HG03354 (cell line): ENCODE results near the gene SMARCE1.

ENCODE experiments used
- ATAC-seq: cut with Tn5 transposase; IDR thresholded peaks from one replicate; pipeline ENCODE4 v1.9.1; 2021; ENCODE audit warnings: mild to moderate bottlenecking; ENCODE audit not compliant: unreplicated experiment, poor library complexity, severe bottlenecking

SMARCE1 gene

GRCh38 chr17:40646791-40647623 is 611 bp downstream of the SMARCE1 start:
- peak; percentile 32 for ATAC-seq

DNA sequence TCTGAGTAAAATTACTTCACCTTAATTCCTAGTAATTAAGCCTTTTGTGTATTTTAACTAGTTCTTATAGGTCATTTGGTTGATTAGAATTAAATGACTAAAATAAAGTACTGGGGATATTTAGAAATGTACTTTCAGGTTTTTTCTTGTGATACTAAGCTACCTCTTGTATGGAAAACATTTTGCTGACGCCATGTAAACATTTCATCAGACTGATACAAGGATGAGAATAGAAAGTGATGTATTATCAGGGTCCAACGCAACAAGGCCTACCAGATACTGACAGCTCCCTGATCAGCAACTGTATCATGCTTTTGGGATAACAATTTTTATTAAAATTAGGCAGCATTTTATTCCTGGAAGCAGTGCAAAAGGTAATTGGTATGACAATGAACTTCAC is 1.7 kb downstream of the SMARCE1 start:
- no peak for ATAC-seq

GRCh38 chr17:40645291-40645690 is 2.3 kb downstream of the SMARCE1 start:
- no peak for ATAC-seq

DNA sequence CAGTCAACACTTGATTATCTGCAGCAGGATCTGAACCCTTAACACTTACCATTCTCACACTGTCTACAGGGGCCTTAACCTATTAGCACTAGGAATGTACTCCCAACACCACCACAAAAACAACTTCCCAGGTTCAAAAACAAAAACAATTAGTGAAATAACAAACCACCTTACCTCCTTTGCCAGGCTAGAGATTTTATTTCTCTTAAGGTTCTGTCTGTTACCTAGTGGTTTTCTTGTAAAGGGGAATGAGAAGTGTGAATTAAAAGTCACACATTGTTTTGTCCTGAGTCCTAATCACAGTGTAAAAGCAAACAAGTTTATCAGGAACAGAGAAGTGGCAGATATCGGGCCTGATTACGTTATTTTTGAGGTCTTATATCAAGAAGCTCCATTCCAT is 9.7 kb downstream of the SMARCE1 start:
- ATAC-seq: no peak

DNA sequence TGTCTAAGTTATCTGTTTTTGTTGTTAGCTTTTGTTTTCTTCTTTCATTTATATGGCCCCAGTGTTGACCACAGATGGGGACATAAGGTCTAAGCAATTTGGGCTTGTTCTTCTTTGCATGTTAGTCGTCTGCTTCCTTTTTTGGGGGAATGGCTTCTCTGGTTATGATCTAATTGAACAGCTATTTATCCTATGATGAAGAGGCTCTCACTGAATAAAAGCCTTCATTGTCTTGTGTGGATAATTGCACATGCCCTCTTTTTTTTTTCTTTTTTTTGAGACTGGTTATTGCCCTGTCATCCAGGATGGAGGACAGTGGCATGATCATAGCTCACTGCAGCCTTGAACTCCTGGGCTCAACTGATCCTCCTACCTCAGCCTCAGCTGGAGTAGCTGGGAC is 13.7 kb downstream of the SMARCE1 start:
- ATAC-seq: no peak

DNA sequence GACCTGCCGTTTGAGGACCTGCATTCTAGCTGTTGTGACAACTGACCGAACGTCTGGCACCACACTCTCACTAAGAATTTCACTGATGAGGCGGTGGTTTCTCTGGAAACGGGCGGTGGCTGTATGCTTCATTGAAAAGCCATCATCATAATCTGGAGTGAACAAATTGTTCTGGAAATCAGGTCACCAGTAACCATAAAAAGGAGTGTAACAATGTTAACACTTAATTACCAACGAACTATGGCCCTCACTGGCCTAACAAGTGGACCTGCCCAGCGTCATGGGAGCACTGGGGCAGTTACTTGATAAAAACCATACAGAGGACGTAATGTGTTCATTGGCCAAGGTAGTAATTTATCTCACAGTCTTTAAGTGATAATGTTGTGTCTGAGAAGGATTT is 15.4 kb downstream of the SMARCE1 start:
- no peak for ATAC-seq

DNA sequence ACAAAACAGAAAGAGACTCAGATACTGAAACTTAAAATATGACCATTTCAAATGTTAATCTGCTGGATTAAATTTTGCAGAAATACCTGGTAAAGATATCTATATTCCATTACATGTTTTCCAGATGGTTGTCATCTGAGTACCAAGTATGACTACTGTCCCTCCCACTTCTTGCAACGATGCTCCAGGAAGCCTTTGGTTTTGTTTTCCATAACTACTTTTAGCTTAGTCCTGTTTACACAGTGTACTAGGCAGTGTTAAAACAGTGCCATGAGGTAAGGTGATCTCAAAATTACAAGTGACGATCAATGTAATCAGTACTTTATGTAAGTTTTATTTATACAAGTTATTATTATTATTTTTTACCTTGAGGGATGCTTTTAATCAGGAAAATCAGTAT is 17.8 kb downstream of the SMARCE1 start:
- no peak for ATAC-seq

- no peak for ATAC-seq
These were observed 22.3 kb downstream of the SMARCE1 start for GRCh38 chr17:40625311-40625710.

- no peak for ATAC-seq
These were observed 24.0 kb downstream of the SMARCE1 start for GRCh38 chr17:40623419-40624210.

- ATAC-seq: no peak
These were observed 25.1 kb downstream of the SMARCE1 start for GRCh38 chr17:40622509-40622928.

DNA sequence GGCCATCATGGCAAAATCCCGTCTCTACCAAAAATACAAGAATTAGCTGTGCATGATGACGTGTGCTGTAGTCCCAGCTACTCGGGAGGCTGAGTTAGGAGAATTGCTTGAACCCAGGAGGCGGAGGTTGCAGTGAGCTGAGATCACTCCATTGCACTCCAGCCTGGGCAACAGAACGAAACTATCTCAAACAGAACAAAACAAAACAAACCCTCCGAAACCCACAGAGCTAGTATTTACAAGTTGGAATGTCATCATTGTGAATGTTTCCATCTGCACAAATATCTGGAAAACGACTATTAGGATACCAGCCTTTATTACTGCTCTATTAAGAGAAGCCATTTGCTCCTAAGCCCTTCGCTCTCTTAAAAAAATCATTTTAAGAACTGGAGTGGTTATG is 26.0 kb downstream of the SMARCE1 start:
- no peak for ATAC-seq

DNA sequence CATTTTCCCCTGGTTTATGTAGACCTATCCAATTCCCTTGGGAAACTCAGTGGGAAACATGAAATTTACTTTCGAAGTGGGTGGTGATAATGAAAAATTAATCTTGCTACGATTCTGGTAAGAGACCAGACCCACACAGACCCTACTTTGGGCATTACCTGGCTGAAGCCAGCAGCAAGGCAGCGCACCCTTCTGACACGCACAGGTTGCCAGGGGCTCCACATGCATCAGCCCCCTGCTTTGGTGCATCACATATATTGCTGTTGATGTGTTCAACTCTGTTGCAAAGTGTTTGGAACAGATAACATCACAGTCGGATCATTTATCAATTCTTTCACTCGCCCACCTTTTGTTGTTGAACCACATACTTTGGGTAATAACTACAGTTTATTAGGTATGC is 26.6 kb downstream of the SMARCE1 start:
- no peak for ATAC-seq

DNA sequence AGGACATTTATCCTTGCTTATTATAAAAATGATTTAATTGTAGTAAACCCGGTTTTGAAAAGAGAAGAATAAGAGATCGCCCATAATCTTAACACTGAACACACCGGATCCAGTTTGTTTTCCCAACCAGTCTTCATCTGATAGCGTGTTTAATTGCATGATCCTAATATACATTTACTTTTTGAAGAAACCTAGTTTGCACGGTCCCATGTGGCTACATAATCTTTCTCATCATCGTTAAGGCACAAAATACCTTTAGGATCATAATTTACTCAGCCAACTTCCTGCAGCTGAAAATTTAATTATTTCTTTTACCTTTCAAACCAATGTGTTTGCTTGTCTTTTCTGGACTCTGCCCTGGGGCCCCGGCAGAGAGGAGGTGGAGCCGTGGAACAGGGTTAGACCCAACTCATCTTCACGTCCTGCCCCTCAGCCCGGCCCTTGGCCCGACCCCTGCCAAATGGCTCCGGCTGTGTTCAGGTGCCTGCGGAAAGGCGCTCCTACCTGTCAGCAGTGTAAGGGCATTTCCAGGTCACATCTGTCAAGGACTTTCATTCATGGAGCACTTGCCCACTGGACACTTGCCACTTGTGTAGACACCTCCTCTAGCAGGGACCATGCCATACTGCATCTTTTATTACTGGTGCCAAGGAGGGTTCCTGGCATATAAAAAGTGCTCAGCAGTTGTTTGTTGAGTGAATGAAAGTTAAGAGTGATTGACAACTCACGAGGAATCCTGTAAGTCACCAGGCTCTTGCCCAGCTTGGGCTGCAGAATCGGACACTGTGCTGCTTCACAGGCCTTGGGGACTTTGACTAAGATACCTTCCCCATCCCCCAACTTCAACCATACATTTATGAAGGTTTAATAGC is 28.6 kb downstream of the SMARCE1 start:
- no peak for ATAC-seq

- ATAC-seq: no peak
These were observed 29.9 kb downstream of the SMARCE1 start for GRCh38 chr17:40617678-40618240.

GRCh38 chr17:40616592-40616991 is 31.0 kb downstream of the SMARCE1 start:
- ATAC-seq: no peak

GRCh38 chr17:40615841-40616476 is 31.7 kb downstream of the SMARCE1 start:
- ATAC-seq: no peak

- peak; percentile 65 for ATAC-seq
These were observed 32.4 kb downstream of the SMARCE1 start for GRCh38 chr17:40615068-40615840.

- peak; percentile 6 for ATAC-seq
These were observed 33.1 kb downstream of the SMARCE1 start for GRCh38 chr17:40614431-40615067.
